ENCODE measurements around the gene NKD1. TPM values are rescaled to one million over a fixed set of nuclear protein-coding genes. Genes with fewer than 3 reads are reported as not detected.

The NKD1 gene
- total and polyA plus RNA-seq, 8 donors = 0.44 to 284 (median 2.1) TPM

GRCh38 chr16:50619702-50620491 lies 71.7 kb downstream of the NKD1 start:
- intact Hi-C loops (cut with DNase I; ENCODE audit: low total_unique reads) = no loop called here
- no peaks in the 10 kb centered on the region for H3K36me3 ChIP-seq
- 86 to 94% (median 91%) methylated on average over 8 to 10 of the region's 10 CpGs for WGBS, 5 donors
- no peak overlapping the region for H3K27ac ChIP-seq
- no peak for DNase-seq
- H3K9me3 ChIP-seq = no peaks in the 10 kb centered on the region
- H3K4me3 ChIP-seq = no peak overlapping the region
- TF ChIP-seq POLR2AphosphoS5 (IDR thresholded peaks at IDR 0.05) = no peak
- no peak for TF ChIP-seq CTCF (IDR thresholded peaks at IDR 0.05)
- TF ChIP-seq EP300 (IDR thresholded peaks at IDR 0.05) = no peak
- TF ChIP-seq POLR2A (IDR thresholded peaks at IDR 0.05) = no peak
- H3K27me3 ChIP-seq = no peaks in the 10 kb centered on the region
- H3K4me1 ChIP-seq = peaks cover 18 to 38% (median 24%) of the 10 kb centered on the region in 4 donors

- 82 to 88% (median 84%) methylated on average over 10 to 11 of the region's 11 CpGs for WGBS, 5 donors
- DNase-seq = no peak
- intact Hi-C loops (cut with DNase I; ENCODE audit: low total_unique reads) = no loop called here
- Histone ChIP-seq H3K36me3 (no peaks in the 10 kb centered on the region), H3K9me3 (no peaks in the 10 kb centered on the region), H3K4me3 (no peak overlapping the region), H3K4me1 (peaks cover 11 to 29% (median 19%) of the 10 kb centered on the region in 4 donors), H3K27ac (no peak overlapping the region), H3K27me3 (no peaks in the 10 kb centered on the region)
- TF ChIP-seq EP300 (IDR thresholded peaks at IDR 0.05) = no peak
- TF ChIP-seq POLR2A (IDR thresholded peaks at IDR 0.05) = no peak
- TF ChIP-seq POLR2AphosphoS5 (IDR thresholded peaks at IDR 0.05) = no peak
- no peak for TF ChIP-seq CTCF (IDR thresholded peaks at IDR 0.05)
Observed at GRCh38 chr16:50620646-50621451, 72.7 kb downstream of the NKD1 start.

GRCh38 chr16:50621452-50621792 lies 73.2 kb downstream of the NKD1 start:
- WGBS, 5 donors = 92 to 99% (median 98%) methylated on average over 7 to 9 of the region's 9 CpGs
- Histone ChIP-seq H3K27ac (no peak overlapping the region), H3K4me1 (peaks cover 9 to 25% (median 15%) of the 10 kb centered on the region in 4 donors), H3K36me3 (no peaks in the 10 kb centered on the region), H3K27me3 (no peaks in the 10 kb centered on the region), H3K4me3 (no peak overlapping the region), H3K9me3 (no peaks in the 10 kb centered on the region)
- no peak for DNase-seq
- intact Hi-C loops (cut with DNase I; ENCODE audit: low total_unique reads) = no loop called here
- no peak for TF ChIP-seq POLR2A (IDR thresholded peaks at IDR 0.05)
- TF ChIP-seq EP300 (IDR thresholded peaks at IDR 0.05) = no peak
- TF ChIP-seq CTCF (IDR thresholded peaks at IDR 0.05) = no peak
- no peak for TF ChIP-seq POLR2AphosphoS5 (IDR thresholded peaks at IDR 0.05)

GRCh38 chr16:50622029-50622428 lies 73.8 kb downstream of the NKD1 start:
- 88 to 96% (median 94%) methylated on average over 6 to 7 of the region's 7 CpGs for WGBS, 5 donors
- TF ChIP-seq POLR2A (IDR thresholded peaks at IDR 0.05) (no peak), CTCF (IDR thresholded peaks at IDR 0.05) (no peak), POLR2AphosphoS5 (IDR thresholded peaks at IDR 0.05) (no peak), EP300 (IDR thresholded peaks at IDR 0.05) (no peak)
- H3K27me3 ChIP-seq = no peaks in the 10 kb centered on the region
- no peak overlapping the region for H3K4me3 ChIP-seq
- no peak for DNase-seq
- H3K9me3 ChIP-seq = no peaks in the 10 kb centered on the region
- intact Hi-C loops (cut with DNase I; ENCODE audit: low total_unique reads) = no loop called here
- H3K27ac ChIP-seq = no peak overlapping the region
- H3K36me3 ChIP-seq = no peaks in the 10 kb centered on the region
- H3K4me1 ChIP-seq = peaks cover 6 to 25% (median 12%) of the 10 kb centered on the region in 4 donors

Data from stomach (tissue), 9 donors.